AG10803 (cell line): ENCODE measurements around the gene FOXP1.
"Not testable (repeated sequence)": the region's sequence is repeated elsewhere in the genome, so short reads cannot be mapped to it uniquely, and the experiment has no call there.

ENCODE experiments used
- DNase-seq: peaks from one replicate; pipeline ENCODE4 v3.0.0; 2010; ENCODE audit warnings: low read depth
- H3K4me3 ChIP-seq: 2 replicates; pipeline ENCODE4 v1.5.1; 2011; ENCODE audit warnings: mild to moderate bottlenecking, low read length, control low read depth
- CTCF ChIP-seq: conservative IDR thresholded peaks from 2 replicates; pipeline ENCODE4 v1.5.1; 2011; ENCODE audit warnings: mild to moderate bottlenecking, low read length, control low read depth, inconsistent platforms

The FOXP1 gene

GRCh38 chr3:71327936-71328335 lies 255.6 kb downstream of the FOXP1 start:
- TF ChIP-seq CTCF = no peak
- H3K4me3 ChIP-seq = no peak overlapping the region
- no peak for DNase-seq

- no peak for DNase-seq
- TF ChIP-seq CTCF = no peak
- no peak overlapping the region for H3K4me3 ChIP-seq
These were observed 257.8 kb downstream of the FOXP1 start for GRCh38 chr3:71325715-71326114.

- H3K4me3 ChIP-seq, DNase-seq: not testable (repeated sequence)
These were observed 259.3 kb downstream of the FOXP1 start for GRCh38 chr3:71324224-71324623.

- TF ChIP-seq CTCF = no peak
- H3K4me3 ChIP-seq = no peak overlapping the region
- DNase-seq = no peak
These were observed 260.0 kb downstream of the FOXP1 start for GRCh38 chr3:71323558-71323957.

GRCh38 chr3:71322154-71322553 lies 261.4 kb downstream of the FOXP1 start:
- no peak for DNase-seq
- no peak for TF ChIP-seq CTCF
- H3K4me3 ChIP-seq = no peak overlapping the region

- no peak for TF ChIP-seq CTCF
- DNase-seq = no peak
- H3K4me3 ChIP-seq = no peak overlapping the region
These were observed 263.8 kb downstream of the FOXP1 start for GRCh38 chr3:71319771-71320170.

GRCh38 chr3:71318458-71318827 lies 265.1 kb downstream of the FOXP1 start:
- H3K4me3 ChIP-seq = no peak overlapping the region
- no peak for TF ChIP-seq CTCF
- DNase-seq = no peak
